Testis (tissue), 3 donors: ENCODE data around the gene CNPY4. TPM values are rescaled to one million over a fixed set of nuclear protein-coding genes. Genes with fewer than 3 reads are reported as not detected.
A peak's percentile ranks its signal among the peaks of the same experiment; 100 is the strongest.

Experiments used
- DNase-seq: peaks from one replicate; pipeline ENCODE4 v3.0.0-alpha.2; 2019
- H3K27ac ChIP-seq, 2 donors: fragments of 200-600 bp; sonication (generic); one replicate each; pipeline ENCODE4 v1.5.1; 2019
- H3K27me3 ChIP-seq: fragments of 200-600 bp; sonication (generic); one replicate; pipeline ENCODE4 v1.5.1; 2019
- H3K36me3 ChIP-seq: fragments of 200-600 bp; sonication (generic); one replicate; pipeline ENCODE4 v1.5.1; 2017; ENCODE audit warnings: low read depth; ENCODE audit errors: missing control alignments
- H3K4me1 ChIP-seq: fragments of 200-600 bp; sonication (generic); one replicate; pipeline ENCODE4 v1.5.1; 2019
- H3K4me3 ChIP-seq, 2 donors: fragments of 200-600 bp; sonication (generic); one replicate each; pipeline ENCODE4 v1.5.1; 2017 to 2019
- H3K9me3 ChIP-seq: fragments of 200-600 bp; sonication (generic); one replicate; pipeline ENCODE4 v1.5.1; 2017
- CTCF ChIP-seq, 3 experiments: fragments of 450-650 bp in 2 of 3; fragments of 200-600 bp in 1 of 3; sonication (generic) in 1 of 3; IDR thresholded peaks; one replicate each; pipeline ENCODE4 v1.5.1; 2016 to 2019; ENCODE audit warnings: antibody characterized with exemption in 3 of 3, mild to moderate bottlenecking in 2 of 3, moderate library complexity in 1 of 3
- POLR2A ChIP-seq: fragments of 450-650 bp; IDR thresholded peaks from one replicate; pipeline ENCODE4 v1.6.1; 2017; ENCODE audit warnings: antibody characterized with exemption, mild to moderate bottlenecking, moderate library complexity
- WGBS, 2 donors: methylation state at CpG; one replicate each; pipeline ENCODE4 v1.1.5; 2018; 5-methylcytosine and 5-hydroxymethylcytosine counted together
- intact Hi-C: fragments of 100-400 bp; cut with DNase I; formaldehyde crosslinking; loops from one replicate; pipeline ENCODE4 v1.15.1; 2023; ENCODE audit warnings: low total_unique reads
- polyA plus RNA-seq: library from polyadenylated mRNA; stranded (reverse); fragments of 350-450 nt; fragmentation: Illumina TruSeq; extraction: RNeasy Lipid Tissue Mini Kit (QIAGEN cat#74804); gene quantifications from one replicate; pipeline ENCODE4 v1.2.3, GENCODE V29; 2014; ENCODE audit warnings: low read depth, low replicate concordance; ENCODE audit not compliant: insufficient read depth
- total RNA-seq, 2 donors: library from RNA; depleted of rRNA; stranded (reverse); fragments of >200 nt; gene quantifications; one replicate each; pipeline ENCODE4 v1.2.3, GENCODE V29; 2016

CNPY4 gene
- total and polyA plus RNA-seq, 3 donors from 2014 or later: 14.3 to 22.2 (median 19.3) TPM

- Histone ChIP-seq H3K27ac (peak overlapping the region; percentile 84 to 87), H3K4me3 (peak overlapping the region; percentile 74 to 91), H3K4me1 (peaks cover 20% of the 10 kb centered on the region), H3K27me3 (no peaks in the 10 kb centered on the region), H3K36me3 (no peaks in the 10 kb centered on the region), H3K9me3 (no peaks in the 10 kb centered on the region)
- no peak for DNase-seq
- intact Hi-C loops: loop anchor here (5.0 to 10.0 kb wide), 2 partner anchors 39 to 93 kb away; partner anchors contain the start of gene MBLAC1
- WGBS, 2 donors: 70 to 75% methylated on average over 11 of the region's 11 CpGs
- TF ChIP-seq CTCF (IDR thresholded peaks at IDR 0.05) (no peak), POLR2A (no peak)
Observed at GRCh38 chr7:100088095-100088620, 31.3 kb upstream of the CNPY4 start.

GRCh38 chr7:100088621-100089457 is 30.6 kb upstream of the CNPY4 start, which contains the start of gene COPS6:
Gene COPS6 (plus strand): TSS chr7:100088969. CDS start chr7:100088991, 22 bp downstream.
- peak; percentile 84 for DNase-seq
- H3K27me3 ChIP-seq: no peaks in the 10 kb centered on the region
- 0 to 2% methylated on average over 22 to 44 of the region's 68 CpGs for WGBS, 2 donors
- peaks cover 27% of the 10 kb centered on the region for H3K4me1 ChIP-seq
- TF ChIP-seq POLR2A (peak; percentile 71), CTCF (IDR thresholded peaks at IDR 0.05) (peak in 1 of 3 experiments; percentile 41)
- no peaks in the 10 kb centered on the region for H3K36me3 ChIP-seq
- intact Hi-C loops: loop anchor here (5.0 to 10.0 kb wide), 2 partner anchors 38 to 94 kb away; partner anchors contain the start of gene MBLAC1
- no peaks in the 10 kb centered on the region for H3K9me3 ChIP-seq
- peak within 1 kb of the TSS; percentile 74 to 91 for H3K4me3 ChIP-seq
- H3K27ac ChIP-seq: peak within 1 kb of the TSS; percentile 84 to 87

GRCh38 chr7:100089458-100090196 is 29.8 kb upstream of the CNPY4 start:
- H3K9me3 ChIP-seq: no peaks in the 10 kb centered on the region
- H3K4me3 ChIP-seq: peak overlapping the region; percentile 74 to 91
- no peak for DNase-seq
- TF ChIP-seq POLR2A: no peak
- TF ChIP-seq CTCF (IDR thresholded peaks at IDR 0.05): no peak
- H3K27ac ChIP-seq: peak overlapping the region; percentile 84 to 87
- H3K36me3 ChIP-seq: no peaks in the 10 kb centered on the region
- H3K27me3 ChIP-seq: no peaks in the 10 kb centered on the region
- H3K4me1 ChIP-seq: peaks cover 27% of the 10 kb centered on the region
- WGBS, 2 donors: 23 to 24% methylated on average over 7 of the region's 7 CpGs
- intact Hi-C loops: loop anchor here (5.0 to 10.0 kb wide), 2 partner anchors 38 to 95 kb away; partner anchors contain the start of gene MBLAC1

- Histone ChIP-seq H3K9me3 (no peaks in the 10 kb centered on the region), H3K27ac (no peak overlapping the region), H3K4me3 (no peak overlapping the region), H3K27me3 (no peaks in the 10 kb centered on the region), H3K36me3 (no peaks in the 10 kb centered on the region), H3K4me1 (peaks cover 23% of the 10 kb centered on the region)
- DNase-seq: no peak
- no peak for TF ChIP-seq POLR2A
- intact Hi-C loops: no loop called here
- 85 to 89% methylated on average over 14 of the region's 14 CpGs for WGBS, 2 donors
Observed at GRCh38 chr7:100090527-100091410, 28.7 kb upstream of the CNPY4 start.
